Hepatocyte (in vitro differentiated cells): ENCODE measurements around the gene BEND5.

Experiments
- CTCF ChIP-seq: fragments of 200-600 bp; sonication (generic); IDR thresholded peaks from 2 replicates; pipeline ENCODE4 v1.5.1; 2016; ENCODE audit warnings: antibody characterized with exemption, mild to moderate bottlenecking; ENCODE audit not compliant: poor library complexity
- EZH2 ChIP-seq: fragments of 200-600 bp; sonication (generic); IDR thresholded peaks from 2 replicates; pipeline ENCODE4 v1.6.1; 2016; ENCODE audit warnings: antibody characterized with exemption, mild to moderate bottlenecking, borderline replicate concordance

DNA sequence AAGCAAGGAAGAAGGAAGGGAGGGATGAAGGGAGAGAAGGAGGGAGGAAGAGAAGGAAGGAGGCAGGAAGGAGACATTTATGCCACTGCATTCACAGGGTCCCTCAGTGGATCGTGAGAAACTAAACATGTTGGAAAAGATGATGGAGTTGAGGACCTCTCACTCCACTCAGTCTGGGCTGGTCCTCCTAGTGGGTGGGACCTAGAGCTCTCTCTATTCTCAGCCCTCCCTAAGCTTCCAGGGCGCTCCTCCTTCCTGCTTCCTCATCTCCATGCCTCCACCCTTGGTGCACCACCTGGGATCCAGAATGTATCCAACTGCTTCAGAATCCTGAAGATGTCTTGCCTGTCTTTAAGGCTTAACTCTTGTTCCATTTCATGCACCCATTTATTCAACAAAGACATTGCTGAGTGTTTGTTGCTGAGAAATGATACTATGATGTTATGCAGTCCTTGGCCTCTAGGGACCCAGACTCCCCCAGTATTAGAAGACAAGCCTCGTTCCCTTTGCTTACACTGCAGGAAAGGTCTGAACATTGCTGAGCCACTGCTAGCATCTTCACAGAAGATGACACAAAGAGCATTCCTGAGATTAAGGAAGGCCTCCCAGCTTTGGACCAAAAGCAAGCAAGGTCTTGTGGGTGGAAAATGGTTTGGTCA is 88.5 kb downstream of the BEND5 start:
- TF ChIP-seq CTCF (peak; percentile 19), EZH2 (no peak)
